Hepatocyte (in vitro differentiated cells): ENCODE measurements around the gene DPY19L1. TPM values are rescaled to one million over a fixed set of nuclear protein-coding genes. Genes with fewer than 3 reads are reported as not detected.
"Not testable (repeated sequence)": the region's sequence is repeated elsewhere in the genome, so short reads cannot be mapped to it uniquely, and the experiment has no call there.

ENCODE experiments used
- DNase-seq: peaks from one replicate; pipeline ENCODE4 v3.0.0-alpha.2; 2016; ENCODE audit warnings: low spot score
- H2AFZ ChIP-seq: fragments of 200-600 bp; sonication (generic); 2 replicates; pipeline ENCODE4 v1.6.0; 2016; ENCODE audit warnings: antibody characterized with exemption, mild to moderate bottlenecking
- H3K27ac ChIP-seq: fragments of 200-600 bp; sonication (generic); 2 replicates; pipeline ENCODE4 v1.5.1; 2016; ENCODE audit warnings: mild to moderate bottlenecking
- H3K27me3 ChIP-seq: fragments of 200-600 bp; sonication (generic); 2 replicates; pipeline ENCODE4 v1.6.1; 2016
- H3K36me3 ChIP-seq: fragments of 200-600 bp; sonication (generic); replicated peaks from 2 replicates; pipeline ENCODE4 v1.5.1; 2016; ENCODE audit warnings: low read depth; ENCODE audit not compliant: insufficient read depth
- H3K4me1 ChIP-seq: fragments of 200-600 bp; sonication (generic); 2 replicates; pipeline ENCODE4 v1.5.1; 2016; ENCODE audit warnings: mild to moderate bottlenecking, moderate library complexity; ENCODE audit not compliant: insufficient read depth
- H3K4me2 ChIP-seq: fragments of 200-600 bp; sonication (generic); 2 replicates; pipeline ENCODE4 v1.6.0; 2016
- H3K4me3 ChIP-seq: fragments of 200-600 bp; sonication (generic); 2 replicates; pipeline ENCODE4 v1.5.1; 2016; ENCODE audit warnings: mild to moderate bottlenecking
- H3K79me2 ChIP-seq: fragments of 200-600 bp; sonication (generic); 2 replicates; pipeline ENCODE4 v1.6.0; 2017; ENCODE audit warnings: mild to moderate bottlenecking
- H3K9me2 ChIP-seq: fragments of 200-600 bp; sonication (generic); replicated peaks from 2 replicates; pipeline ENCODE4 v1.6.0; 2017; ENCODE audit warnings: mild to moderate bottlenecking; ENCODE audit not compliant: insufficient read depth
- H3K9me3 ChIP-seq: fragments of 200-600 bp; sonication (generic); 2 replicates; pipeline ENCODE4 v1.5.1; 2016; ENCODE audit warnings: low read depth, mild to moderate bottlenecking
- H4K20me1 ChIP-seq: fragments of 200-600 bp; sonication (generic); 2 replicates; pipeline ENCODE4 v1.6.0; 2016; ENCODE audit warnings: mild to moderate bottlenecking; ENCODE audit not compliant: insufficient read depth, poor library complexity, severe bottlenecking
- EZH2 ChIP-seq: fragments of 200-600 bp; sonication (generic); IDR thresholded peaks from 2 replicates; pipeline ENCODE4 v1.6.1; 2016; ENCODE audit warnings: antibody characterized with exemption, mild to moderate bottlenecking, borderline replicate concordance
- EZH2phosphoT487 ChIP-seq: fragments of 200-600 bp; sonication (generic); IDR thresholded peaks from one replicate; pipeline ENCODE4 v1.6.1; 2018; ENCODE audit warnings: antibody characterized with exemption, mild to moderate bottlenecking, low read depth, moderate library complexity; ENCODE audit not compliant: unreplicated experiment, severe bottlenecking
- WGBS: methylation state at CpG from one replicate; pipeline ENCODE4 v1.1.6; 2016; ENCODE audit warnings: low lambda C conversion rate; ENCODE audit errors: missing lambda C conversion rate; 5-methylcytosine and 5-hydroxymethylcytosine counted together
- polyA plus RNA-seq: library from polyadenylated mRNA; unstranded; fragments of >200 nt; fragmentation: Nextera tagmentation; extraction: Ambion mirVana; gene quantifications from 2 replicates; pipeline ENCODE4 v1.2.1, GENCODE V29; 2016
- total RNA-seq: library from RNA; depleted of rRNA; stranded (reverse); fragments of >200 nt; gene quantifications from 2 replicates; pipeline ENCODE4 v1.2.3, GENCODE V29; 2014
- TF ChIP-seq, protein P1 (sequence below): fragments of 200-600 bp; sonication (generic); IDR thresholded peaks from 2 replicates; pipeline ENCODE4 v1.5.1; 2016; ENCODE audit warnings: antibody characterized with exemption, mild to moderate bottlenecking; ENCODE audit not compliant: poor library complexity

DPY19L1 gene
- total and polyA plus RNA-seq, 2 experiments from 2014 or later: 7.6 to 16.7 TPM

DNA sequence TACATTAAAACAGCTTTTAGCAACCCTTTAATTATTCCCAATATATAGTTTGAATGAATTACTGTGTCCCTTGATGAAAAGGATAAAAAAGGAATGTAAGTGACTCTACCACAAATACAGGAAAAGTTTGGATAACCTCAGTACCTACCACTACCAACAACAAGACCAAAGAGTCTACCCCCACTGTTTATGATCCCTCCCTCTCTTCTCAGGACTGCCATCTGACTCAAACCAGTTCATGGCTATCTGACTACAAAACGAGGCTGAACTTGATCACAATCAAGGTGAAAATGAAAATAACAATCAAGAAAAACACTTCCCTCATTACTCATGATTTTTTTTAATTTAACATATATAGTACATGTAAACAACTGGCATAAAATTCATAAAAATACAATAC, 108.7 kb downstream of the DPY19L1 start:
- Histone ChIP-seq H3K27me3 (no peaks in the 10 kb centered on the region), H3K9me3 (no peaks in the 10 kb centered on the region), H3K4me1 (no peaks in the 10 kb centered on the region), H4K20me1 (no peaks in the 10 kb centered on the region), H3K27ac (no peak overlapping the region), H3K79me2 (no peaks in the 10 kb centered on the region), H3K36me3 (no peaks in the 10 kb centered on the region), H3K9me2 (no peaks in the 10 kb centered on the region), H3K4me3 (no peak overlapping the region), H2AFZ (no peak overlapping the region), H3K4me2 (no peak overlapping the region)
- 71% methylated on average over 1 of the region's 1 CpG for WGBS
- DNase-seq: no peak
- TF ChIP-seq EZH2 (no peak), EZH2phosphoT487 (no peak)
- TF ChIP-seq, protein P1, sequence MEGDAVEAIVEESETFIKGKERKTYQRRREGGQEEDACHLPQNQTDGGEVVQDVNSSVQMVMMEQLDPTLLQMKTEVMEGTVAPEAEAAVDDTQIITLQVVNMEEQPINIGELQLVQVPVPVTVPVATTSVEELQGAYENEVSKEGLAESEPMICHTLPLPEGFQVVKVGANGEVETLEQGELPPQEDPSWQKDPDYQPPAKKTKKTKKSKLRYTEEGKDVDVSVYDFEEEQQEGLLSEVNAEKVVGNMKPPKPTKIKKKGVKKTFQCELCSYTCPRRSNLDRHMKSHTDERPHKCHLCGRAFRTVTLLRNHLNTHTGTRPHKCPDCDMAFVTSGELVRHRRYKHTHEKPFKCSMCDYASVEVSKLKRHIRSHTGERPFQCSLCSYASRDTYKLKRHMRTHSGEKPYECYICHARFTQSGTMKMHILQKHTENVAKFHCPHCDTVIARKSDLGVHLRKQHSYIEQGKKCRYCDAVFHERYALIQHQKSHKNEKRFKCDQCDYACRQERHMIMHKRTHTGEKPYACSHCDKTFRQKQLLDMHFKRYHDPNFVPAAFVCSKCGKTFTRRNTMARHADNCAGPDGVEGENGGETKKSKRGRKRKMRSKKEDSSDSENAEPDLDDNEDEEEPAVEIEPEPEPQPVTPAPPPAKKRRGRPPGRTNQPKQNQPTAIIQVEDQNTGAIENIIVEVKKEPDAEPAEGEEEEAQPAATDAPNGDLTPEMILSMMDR: no peak

DNA sequence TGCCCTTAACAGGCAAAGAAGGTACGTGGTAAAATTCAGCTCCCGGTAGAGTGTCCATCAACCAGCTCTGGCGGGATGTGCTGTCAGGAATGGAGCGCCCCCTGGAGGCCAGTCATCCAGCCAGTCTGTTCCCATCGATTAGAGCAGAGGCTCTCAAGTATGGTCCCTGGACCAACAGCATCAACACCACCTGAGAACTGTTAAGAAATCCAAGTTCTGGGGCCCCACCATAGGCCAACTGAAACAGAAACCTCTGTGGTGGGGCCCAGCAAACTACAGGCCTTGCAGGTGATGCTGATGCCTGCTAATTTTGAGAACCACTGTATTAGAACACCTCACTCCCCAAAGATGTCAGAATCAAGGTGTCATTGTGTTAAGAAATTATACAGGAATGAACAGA, 109.2 kb downstream of the DPY19L1 start:
- Histone ChIP-seq H3K79me2 (no peaks in the 10 kb centered on the region), H3K4me1 (no peaks in the 10 kb centered on the region), H3K9me3 (no peaks in the 10 kb centered on the region), H3K27ac (no peak overlapping the region), H4K20me1 (no peaks in the 10 kb centered on the region), H3K4me3 (no peak overlapping the region), H2AFZ (no peak overlapping the region), H3K9me2 (no peaks in the 10 kb centered on the region), H3K4me2 (no peak overlapping the region), H3K27me3 (no peaks in the 10 kb centered on the region), H3K36me3 (no peaks in the 10 kb centered on the region)
- WGBS: 37% methylated on average over 5 of the region's 5 CpGs
- no peak for TF ChIP-seq EZH2phosphoT487
- TF ChIP-seq EZH2: no peak
- TF ChIP-seq, protein P1: peak; percentile 40
- DNase-seq: peak; percentile 46

DNA sequence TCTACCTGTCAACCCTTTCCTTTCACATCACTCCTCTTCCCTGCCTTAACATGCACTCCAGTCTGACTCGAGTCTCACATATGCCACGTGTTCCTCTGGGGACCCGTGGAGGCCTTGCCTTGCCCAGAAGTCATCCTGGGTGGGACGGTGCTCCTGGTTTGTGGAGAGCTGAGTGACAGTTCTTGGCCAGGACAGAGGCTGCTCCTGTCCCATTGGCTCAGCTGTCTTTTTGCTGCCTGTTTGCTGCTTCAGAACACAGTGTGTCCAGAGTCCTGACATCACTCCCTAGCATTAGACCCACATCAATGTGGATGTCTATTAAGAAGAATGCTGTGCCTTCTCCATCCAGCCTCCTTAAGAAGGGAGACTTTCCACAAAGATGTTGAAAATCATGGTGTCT, 116.8 kb downstream of the DPY19L1 start:
- H3K4me3 ChIP-seq, H3K9me2 ChIP-seq, H2AFZ ChIP-seq, DNase-seq, H3K4me1 ChIP-seq, H3K27me3 ChIP-seq, H3K27ac ChIP-seq, H3K36me3 ChIP-seq, H3K79me2 ChIP-seq, H4K20me1 ChIP-seq, H3K4me2 ChIP-seq, H3K9me3 ChIP-seq: not testable (repeated sequence)
- WGBS: 96% methylated on average over 4 of the region's 4 CpGs

DNA sequence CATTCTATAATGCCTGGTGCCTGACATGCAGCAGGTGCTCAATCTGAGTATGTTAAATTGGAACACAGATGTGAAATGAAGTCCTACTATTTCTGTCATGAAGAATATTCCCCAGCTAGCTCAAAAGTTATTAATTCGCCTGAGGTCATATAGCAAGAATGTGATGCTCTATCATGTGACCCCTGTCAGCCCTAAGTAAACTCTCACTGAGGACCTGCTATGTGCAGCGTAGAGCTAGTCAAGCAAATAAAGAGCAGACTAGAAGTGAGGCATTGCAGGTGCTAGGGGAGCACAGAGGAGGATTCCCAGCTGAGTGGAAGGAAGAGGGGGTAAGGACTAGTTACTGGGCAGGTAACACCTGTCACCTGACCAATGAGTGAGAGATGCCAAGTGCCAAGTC, 118.2 kb downstream of the DPY19L1 start:
- not testable (repeated sequence) for H3K79me2 ChIP-seq, H4K20me1 ChIP-seq, H3K27me3 ChIP-seq, H3K27ac ChIP-seq, H3K9me2 ChIP-seq, H3K4me2 ChIP-seq, H2AFZ ChIP-seq, H3K4me3 ChIP-seq, H3K36me3 ChIP-seq, DNase-seq, H3K4me1 ChIP-seq, H3K9me3 ChIP-seq
- 86% methylated on average over 2 of the region's 2 CpGs for WGBS

DNA sequence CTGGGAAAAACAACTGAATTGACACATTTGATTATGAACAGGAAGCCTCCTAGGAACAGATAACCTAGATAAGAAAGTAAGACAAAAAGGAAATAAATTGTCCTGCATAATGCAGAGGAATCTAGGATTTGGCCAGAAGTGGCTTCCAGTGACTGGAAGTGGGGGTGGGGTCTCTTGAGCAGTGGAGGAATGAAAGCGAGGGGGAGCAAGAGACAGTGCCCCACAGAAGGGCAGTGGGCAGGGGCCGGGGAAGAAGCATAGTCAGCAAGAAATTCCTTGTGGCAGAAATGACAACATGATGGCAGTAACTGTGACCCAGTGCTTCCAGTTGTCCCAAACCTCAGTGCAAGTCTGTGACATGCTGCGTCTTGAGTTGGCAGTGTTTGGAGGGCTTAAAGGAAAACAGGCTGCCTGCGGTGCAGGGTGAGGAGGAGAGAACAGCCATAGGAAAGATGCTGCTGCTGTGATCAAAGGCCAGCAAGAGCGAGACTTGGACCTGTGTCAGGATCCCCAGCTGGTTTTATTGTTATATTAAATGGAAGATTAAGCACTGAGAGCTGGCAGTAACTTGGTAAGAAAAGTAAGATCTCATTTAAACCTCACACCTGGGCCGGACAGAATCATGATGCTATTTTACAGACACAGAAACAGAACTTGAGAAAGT, 119.0 kb downstream of the DPY19L1 start:
- not testable (repeated sequence) for H3K9me3 ChIP-seq, H3K27me3 ChIP-seq, DNase-seq, H3K9me2 ChIP-seq, H3K4me3 ChIP-seq, H3K27ac ChIP-seq, H3K4me1 ChIP-seq, H4K20me1 ChIP-seq, H3K79me2 ChIP-seq, H3K4me2 ChIP-seq, H2AFZ ChIP-seq, H3K36me3 ChIP-seq
- WGBS: 72% methylated on average over 6 of the region's 6 CpGs

DNA sequence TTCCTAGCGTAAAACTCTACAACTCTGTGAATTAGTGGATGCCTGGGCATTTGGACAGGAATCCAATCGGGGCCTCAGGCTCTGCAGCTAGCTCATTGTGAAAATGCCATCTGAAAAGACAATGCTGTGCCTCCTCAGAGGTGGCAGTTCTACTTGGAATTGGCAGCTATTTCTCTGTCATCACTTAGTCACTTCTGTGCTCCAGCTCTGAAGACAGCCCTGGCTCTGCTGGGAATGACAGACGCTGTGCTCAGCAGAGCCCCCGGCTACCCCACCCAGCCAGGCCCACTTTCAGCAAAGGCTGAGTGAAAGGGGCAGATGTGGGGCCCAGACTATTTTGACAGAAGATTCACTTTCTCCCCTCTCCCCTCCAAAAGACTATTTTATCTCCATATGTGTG, 119.8 kb downstream of the DPY19L1 start:
- not testable (repeated sequence) for H3K4me1 ChIP-seq, H3K27me3 ChIP-seq, H3K79me2 ChIP-seq, H4K20me1 ChIP-seq, H3K27ac ChIP-seq, H3K9me2 ChIP-seq, H2AFZ ChIP-seq, H3K36me3 ChIP-seq, H3K9me3 ChIP-seq, H3K4me3 ChIP-seq, DNase-seq, H3K4me2 ChIP-seq
- 89% methylated on average over 4 of the region's 4 CpGs for WGBS
